ENCODE results near the gene LUC7L. TPM values are rescaled to one million over a fixed set of nuclear protein-coding genes. Genes with fewer than 3 reads are reported as not detected.
"Not testable (repeated sequence)": the region's sequence is repeated elsewhere in the genome, so short reads cannot be mapped to it uniquely, and the experiment has no call there.

Gene LUC7L
- total RNA-seq, 1 donor from 2014 or later = 23.3 TPM

DNA sequence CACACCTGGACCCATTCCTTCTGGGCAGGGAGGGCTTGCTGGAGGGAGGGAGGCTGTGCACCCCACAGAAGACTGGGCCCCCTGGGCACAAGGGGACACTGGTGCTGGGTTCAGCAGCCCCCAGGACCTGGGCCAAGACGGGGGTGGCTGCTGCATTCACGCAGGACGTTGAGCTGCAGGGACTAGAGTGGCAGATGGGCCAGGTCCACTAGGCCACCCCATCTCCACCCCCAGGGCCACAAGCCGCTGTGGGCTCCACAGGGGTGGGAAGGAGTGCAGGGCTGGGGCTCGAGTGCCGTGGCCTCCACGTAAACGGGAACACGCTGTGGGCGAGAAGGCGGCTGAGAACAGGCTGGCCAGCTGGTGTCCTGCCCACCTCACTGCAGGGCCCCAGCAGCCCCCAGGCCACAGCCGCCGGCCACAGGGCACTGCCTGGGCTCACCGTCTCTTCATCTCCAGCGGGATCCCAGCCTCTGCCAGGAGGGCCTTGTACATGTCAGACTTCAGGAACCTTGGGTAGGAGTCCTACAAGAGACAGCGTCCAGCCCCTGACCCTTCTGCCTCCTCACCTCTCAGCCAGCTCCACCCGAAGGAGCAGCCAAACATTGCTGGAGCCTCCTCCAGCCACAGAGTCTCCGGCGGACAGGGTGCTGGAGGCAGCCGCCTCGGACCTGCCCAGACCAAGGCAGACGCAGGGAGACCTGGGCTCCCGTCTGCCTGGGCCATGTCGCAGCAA is 40.0 kb upstream of the LUC7L start:
- TF ChIP-seq, protein P1, sequence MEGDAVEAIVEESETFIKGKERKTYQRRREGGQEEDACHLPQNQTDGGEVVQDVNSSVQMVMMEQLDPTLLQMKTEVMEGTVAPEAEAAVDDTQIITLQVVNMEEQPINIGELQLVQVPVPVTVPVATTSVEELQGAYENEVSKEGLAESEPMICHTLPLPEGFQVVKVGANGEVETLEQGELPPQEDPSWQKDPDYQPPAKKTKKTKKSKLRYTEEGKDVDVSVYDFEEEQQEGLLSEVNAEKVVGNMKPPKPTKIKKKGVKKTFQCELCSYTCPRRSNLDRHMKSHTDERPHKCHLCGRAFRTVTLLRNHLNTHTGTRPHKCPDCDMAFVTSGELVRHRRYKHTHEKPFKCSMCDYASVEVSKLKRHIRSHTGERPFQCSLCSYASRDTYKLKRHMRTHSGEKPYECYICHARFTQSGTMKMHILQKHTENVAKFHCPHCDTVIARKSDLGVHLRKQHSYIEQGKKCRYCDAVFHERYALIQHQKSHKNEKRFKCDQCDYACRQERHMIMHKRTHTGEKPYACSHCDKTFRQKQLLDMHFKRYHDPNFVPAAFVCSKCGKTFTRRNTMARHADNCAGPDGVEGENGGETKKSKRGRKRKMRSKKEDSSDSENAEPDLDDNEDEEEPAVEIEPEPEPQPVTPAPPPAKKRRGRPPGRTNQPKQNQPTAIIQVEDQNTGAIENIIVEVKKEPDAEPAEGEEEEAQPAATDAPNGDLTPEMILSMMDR (IDR thresholded peaks at IDR 0.05; ENCODE audit: borderline replicate concordance) = no peak
- Histone ChIP-seq H3K9me3 (replicated peaks) (no peaks in the 10 kb centered on the region), H3K27me3 (ENCODE audit: low read depth) (peaks cover 7% of the 10 kb centered on the region), H3K4me1 (no peaks in the 10 kb centered on the region), H3K36me3 (peaks cover 10% of the 10 kb centered on the region), H3K27ac (replicated peaks) (no peak overlapping the region), H3K4me3 (no peak overlapping the region)
- intact Hi-C loops (cut with micrococcal nuclease) = no loop called here
- DNase-seq = no peak

DNA sequence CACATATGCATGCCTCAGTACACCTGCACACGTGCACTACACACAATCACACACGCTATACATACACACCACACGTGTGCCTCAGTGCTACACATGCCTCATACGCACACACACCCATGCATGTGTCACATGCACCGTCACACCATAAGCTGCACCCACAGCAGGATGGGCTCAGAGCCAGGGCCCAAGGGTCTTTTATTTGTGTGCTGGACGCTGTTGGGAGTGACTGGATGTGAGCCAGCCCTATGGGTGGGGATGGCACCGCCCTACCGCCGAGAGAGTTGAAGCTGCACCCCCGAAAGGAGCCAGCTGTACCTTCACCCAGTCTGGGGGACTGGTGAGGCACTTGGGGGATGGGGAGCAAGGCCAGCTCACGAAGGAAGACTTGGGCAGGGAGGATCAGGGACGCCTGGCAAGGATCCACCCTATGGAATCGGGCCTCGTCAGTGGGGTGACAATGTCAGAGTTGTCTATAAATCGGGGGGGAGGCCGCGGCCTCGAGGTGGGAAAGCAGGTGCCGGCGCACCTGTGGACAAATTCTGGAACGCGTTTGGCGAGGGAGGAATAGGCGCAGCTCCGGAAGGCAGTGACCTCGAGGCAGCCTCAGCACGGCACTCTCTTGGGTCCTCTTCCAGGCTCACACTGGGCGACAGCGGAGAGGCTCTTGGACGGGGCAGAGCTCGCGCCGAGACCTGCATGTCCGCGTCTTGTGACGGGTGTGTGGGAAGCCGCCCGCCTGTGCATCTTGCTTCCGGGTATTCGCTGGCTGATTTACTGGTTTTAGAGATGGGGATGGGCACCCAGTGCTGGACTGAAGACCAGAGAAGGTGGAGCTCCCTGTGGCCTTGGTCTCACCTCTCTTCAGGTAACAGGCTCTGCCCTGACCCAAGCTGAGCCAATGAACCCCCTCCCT is 39.1 kb upstream of the LUC7L start:
- no peaks in the 10 kb centered on the region for H3K4me1 ChIP-seq
- peaks cover 18% of the 10 kb centered on the region for H3K36me3 ChIP-seq
- H3K9me3 ChIP-seq (replicated peaks) = no peaks in the 10 kb centered on the region
- TF ChIP-seq, protein P1 (IDR thresholded peaks at IDR 0.05; ENCODE audit: borderline replicate concordance) = no peak
- no peak for DNase-seq
- intact Hi-C loops (cut with micrococcal nuclease) = no loop called here
- no peak overlapping the region for H3K4me3 ChIP-seq
- no peak overlapping the region for H3K27ac ChIP-seq (replicated peaks)
- peaks cover 1% of the 10 kb centered on the region for H3K27me3 ChIP-seq (ENCODE audit: low read depth)

DNA sequence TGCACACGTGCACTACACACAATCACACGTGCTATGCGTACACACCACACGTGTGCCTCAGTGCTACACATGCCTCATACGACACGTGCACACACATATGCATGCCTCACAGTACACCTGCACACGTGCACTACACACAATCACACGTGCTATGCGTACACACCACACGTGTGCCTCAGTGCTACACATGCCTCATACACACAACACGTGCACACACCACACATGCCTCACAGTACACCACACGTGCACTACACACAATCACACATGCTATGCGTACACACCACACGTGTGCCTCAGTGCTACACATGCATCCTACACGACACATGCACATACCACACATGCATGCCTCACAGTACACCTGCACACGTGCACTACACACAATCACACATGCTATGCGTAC is 38.3 kb upstream of the LUC7L start:
- DNase-seq; intact Hi-C loops (cut with micrococcal nuclease); H3K27ac ChIP-seq (replicated peaks); H3K4me3 ChIP-seq; H3K27me3 ChIP-seq (ENCODE audit: low read depth); H3K9me3 ChIP-seq (replicated peaks); H3K4me1 ChIP-seq: not testable (repeated sequence)
- peaks cover 27% of the 10 kb centered on the region for H3K36me3 ChIP-seq

DNA sequence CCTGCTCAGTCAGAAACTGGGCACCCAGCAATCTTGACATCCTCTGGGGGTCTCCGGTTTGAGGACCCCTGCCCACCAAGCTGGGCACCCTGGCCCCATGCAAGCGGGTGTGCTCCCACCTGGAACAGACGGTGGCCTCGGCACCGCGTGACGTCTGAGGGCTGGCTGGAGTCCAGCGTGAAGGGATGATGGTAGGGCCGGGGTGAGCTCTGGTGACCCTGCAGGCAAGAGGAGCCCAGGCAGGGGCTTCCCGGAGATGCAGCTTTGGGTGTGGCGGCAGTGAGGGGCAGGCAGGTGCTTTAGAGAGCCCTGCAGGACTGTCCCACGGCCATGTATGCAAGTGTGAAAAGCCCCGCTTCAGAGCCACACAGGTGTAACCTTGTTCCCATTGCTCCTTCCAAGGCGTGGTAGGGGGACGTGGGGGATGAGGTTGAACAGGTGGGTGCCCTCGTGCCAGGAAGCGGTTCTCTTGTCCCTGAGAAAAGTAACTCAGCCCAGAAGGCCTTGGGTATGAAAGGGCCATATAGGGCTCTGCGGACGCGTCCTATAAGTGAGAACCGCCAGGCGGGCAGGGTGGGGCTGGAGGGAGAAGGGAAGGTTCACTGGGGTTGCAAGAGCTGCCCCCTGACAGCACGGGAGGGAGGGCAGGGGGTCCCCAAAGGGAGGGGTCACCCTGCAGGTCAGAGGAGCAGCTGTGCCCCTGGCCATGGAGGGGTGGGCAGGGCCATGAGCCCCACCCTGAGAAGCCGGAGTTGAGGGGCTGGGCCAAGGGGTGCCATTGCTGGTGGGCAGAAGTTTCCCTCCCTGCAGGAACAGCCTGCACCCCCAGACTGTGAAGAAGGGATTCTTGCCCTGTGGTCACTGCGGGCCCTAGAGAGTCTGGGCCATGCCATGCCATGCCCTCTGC is 37.3 kb upstream of the LUC7L start:
- no peaks in the 10 kb centered on the region for H3K27me3 ChIP-seq (ENCODE audit: low read depth)
- no peak overlapping the region for H3K4me3 ChIP-seq
- H3K4me1 ChIP-seq = no peaks in the 10 kb centered on the region
- no peak for DNase-seq
- no peaks in the 10 kb centered on the region for H3K9me3 ChIP-seq (replicated peaks)
- H3K36me3 ChIP-seq = peaks cover 37% of the 10 kb centered on the region
- intact Hi-C loops (cut with micrococcal nuclease) = no loop called here
- no peak overlapping the region for H3K27ac ChIP-seq (replicated peaks)
- TF ChIP-seq, protein P1 (IDR thresholded peaks at IDR 0.05; ENCODE audit: borderline replicate concordance) = no peak

DNA sequence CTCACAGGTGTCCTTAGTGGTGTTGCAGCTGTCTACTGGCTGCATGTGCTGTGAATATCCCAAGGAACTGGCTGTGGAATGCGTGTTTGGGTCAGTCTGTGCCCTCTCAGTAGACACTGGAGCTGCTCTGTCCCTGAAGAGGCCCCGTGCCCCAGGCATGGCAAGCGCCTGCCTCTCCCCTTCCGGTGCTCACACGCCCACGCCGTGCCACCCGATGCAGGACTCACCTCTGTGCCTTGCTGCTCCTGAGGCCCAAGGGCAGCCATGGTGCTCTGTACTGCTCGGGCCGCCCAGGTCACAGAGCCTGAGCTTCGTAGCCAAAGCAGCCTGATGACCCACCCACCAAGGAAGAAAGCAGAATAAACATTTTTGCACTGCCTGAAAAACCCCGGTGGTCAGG is 36.5 kb upstream of the LUC7L start:
- peaks cover 45% of the 10 kb centered on the region for H3K36me3 ChIP-seq
- TF ChIP-seq, protein P1 (IDR thresholded peaks at IDR 0.05; ENCODE audit: borderline replicate concordance) = no peak
- no peaks in the 10 kb centered on the region for H3K4me1 ChIP-seq
- intact Hi-C loops (cut with micrococcal nuclease) = no loop called here
- H3K27me3 ChIP-seq (ENCODE audit: low read depth) = no peaks in the 10 kb centered on the region
- H3K27ac ChIP-seq (replicated peaks) = no peak overlapping the region
- H3K9me3 ChIP-seq (replicated peaks) = no peaks in the 10 kb centered on the region
- no peak overlapping the region for H3K4me3 ChIP-seq
- no peak for DNase-seq
